ENCODE measurements around the gene SPNS1. TPM values are rescaled to one million over a fixed set of nuclear protein-coding genes. Genes with fewer than 3 reads are reported as not detected.

The SPNS1 gene
- total RNA-seq, 5 donors from 2014 or later (not counting 1 experiment from before 2014, with no cell fraction given) = 28.2 to 53.2 (median 47.7) TPM

- no peaks in the 10 kb centered on the region for H3K36me3 Mint-ChIP-seq
- Histone ChIP-seq H3K4me3 (ENCODE audit: control insufficient read depth in 1 of 2, extremely low read depth in 1 of 2, low read length in 1 of 2) (no peak overlapping the region), H3K9me3 (no peaks in the 10 kb centered on the region), H3K36me3 (ENCODE audit: control insufficient read depth in 2 of 2, extremely low read depth in 1 of 2, insufficient read depth in 1 of 2, low read length in 1 of 2) (no peaks in the 10 kb centered on the region), H3K4me1 (ENCODE audit: control insufficient read depth in 1 of 2, extremely low read depth in 1 of 2, insufficient read depth in 2 of 2, low read length in 2 of 2) (peaks cover 43 to 74% of the 10 kb centered on the region in 2 experiments), H3K27me3 (replicated peaks in 1 of 2; ENCODE audit: control insufficient read depth in 2 of 2, extremely low read depth in 1 of 2, insufficient read depth in 2 of 2, low read length in 1 of 2) (no peaks in the 10 kb centered on the region), H3K27ac (ENCODE audit: low read length) (peak overlapping the region; percentile 67)
- POLR2A ChIA-PET = interaction anchor here in 1 of 2 donors (0.5 kb wide), 1 partner anchor 1602 kb away, joined by 8 read pairs; no protein-coding TSS in a partner anchor
- peak overlapping the region in 1 of 3 donors; percentile 76 for H3K4me3 Mint-ChIP-seq
- H3K27me3 Mint-ChIP-seq = no peaks in the 10 kb centered on the region
- no peak for DNase-seq
- WGBS (ENCODE audit: insufficient coverage) = 100% methylated on average over 3 of the region's 4 CpGs
- H3K9me3 Mint-ChIP-seq = no peaks in the 10 kb centered on the region
- H3K4me1 Mint-ChIP-seq = peaks cover 69 to 78% (median 74%) of the 10 kb centered on the region in 3 donors
- CTCF ChIA-PET = no interaction called here
- ATAC-seq (replicated peaks in 1 of 4) = no peak
- peak overlapping the region; percentile 99 for H3K27ac Mint-ChIP-seq
Measured at GRCh38 chr16:29011851-29012250, 37.3 kb downstream of the SPNS1 start.

GRCh38 chr16:29012913-29013553, 38.5 kb downstream of the SPNS1 start:
- Mint-ChIP-seq H3K36me3 (no peaks in the 10 kb centered on the region), H3K9me3 (no peaks in the 10 kb centered on the region), H3K4me3 (peak overlapping the region; percentile 21 to 76 (median 40)), H3K27ac (peak overlapping the region; percentile 99), H3K4me1 (peaks cover 60 to 73% (median 64%) of the 10 kb centered on the region in 3 donors), H3K27me3 (no peaks in the 10 kb centered on the region)
- POLR2A ChIA-PET = interaction anchor here in 1 of 2 donors (0.6 to 1.0 kb wide), 3 partner anchors 25 to 985 kb away, joined by 4 to 12 read pairs (median 9); partner anchors contain the start of gene LAT
- DNase-seq (peak in 28 of 35 experiments; percentile 16 to 75 (median 43)), ATAC-seq (replicated peaks in 1 of 4) (peak; percentile 63 to 83 (median 72))
- no peaks in the 10 kb centered on the region for H3K9me3 ChIP-seq
- WGBS (ENCODE audit: insufficient coverage) = 0% methylated on average over 2 of the region's 9 CpGs
- CTCF ChIA-PET = interaction anchor here (0.6 kb wide), 3 partner anchors 36 to 132 kb away, joined by 5 to 7 read pairs (median 5); no protein-coding TSS in a partner anchor
- H3K27me3 ChIP-seq (replicated peaks in 1 of 2; ENCODE audit: control insufficient read depth in 2 of 2, extremely low read depth in 1 of 2, insufficient read depth in 2 of 2, low read length in 1 of 2) = no peaks in the 10 kb centered on the region
- no peak overlapping the region for H3K4me3 ChIP-seq (ENCODE audit: control insufficient read depth in 1 of 2, extremely low read depth in 1 of 2, low read length in 1 of 2)
- peaks cover 37 to 66% of the 10 kb centered on the region in 2 experiments for H3K4me1 ChIP-seq (ENCODE audit: control insufficient read depth in 1 of 2, extremely low read depth in 1 of 2, insufficient read depth in 2 of 2, low read length in 2 of 2)
- peak overlapping the region; percentile 67 for H3K27ac ChIP-seq (ENCODE audit: low read length)
- H3K36me3 ChIP-seq (ENCODE audit: control insufficient read depth in 2 of 2, extremely low read depth in 1 of 2, insufficient read depth in 1 of 2, low read length in 1 of 2) = no peaks in the 10 kb centered on the region

GRCh38 chr16:29014561-29015069, 40.0 kb downstream of the SPNS1 start:
- no peaks in the 10 kb centered on the region for H3K9me3 Mint-ChIP-seq
- POLR2A ChIA-PET = no interaction called here
- WGBS (ENCODE audit: insufficient coverage) = 96% methylated on average over 3 of the region's 3 CpGs

GRCh38 chr16:29022196-29022595, 47.6 kb downstream of the SPNS1 start:
- Histone ChIP-seq H3K27me3 (replicated peaks in 1 of 2; ENCODE audit: control insufficient read depth in 2 of 2, extremely low read depth in 1 of 2, insufficient read depth in 2 of 2, low read length in 1 of 2) (no peaks in the 10 kb centered on the region), H3K27ac (ENCODE audit: low read length) (no peak overlapping the region), H3K36me3 (ENCODE audit: control insufficient read depth in 2 of 2, extremely low read depth in 1 of 2, insufficient read depth in 1 of 2, low read length in 1 of 2) (no peaks in the 10 kb centered on the region), H3K4me1 (ENCODE audit: control insufficient read depth in 1 of 2, extremely low read depth in 1 of 2, insufficient read depth in 2 of 2, low read length in 2 of 2) (peaks cover 31 to 58% of the 10 kb centered on the region in 2 experiments), H3K9me3 (no peaks in the 10 kb centered on the region), H3K4me3 (ENCODE audit: control insufficient read depth in 1 of 2, extremely low read depth in 1 of 2, low read length in 1 of 2) (no peak overlapping the region)
- Mint-ChIP-seq H3K27me3 (no peaks in the 10 kb centered on the region), H3K27ac (peak overlapping the region in 1 of 2 donors; percentile 92), H3K36me3 (no peaks in the 10 kb centered on the region), H3K9me3 (no peaks in the 10 kb centered on the region), H3K4me3 (peak overlapping the region in 1 of 3 donors; percentile 72), H3K4me1 (peaks cover 53 to 60% (median 56%) of the 10 kb centered on the region in 3 donors)
- DNase-seq (no peak), ATAC-seq (replicated peaks in 1 of 4) (no peak)
- CTCF ChIA-PET = no interaction called here
- no CpG with 5 or more reads among the region's 5 CpGs for WGBS (ENCODE audit: insufficient coverage)
- POLR2A ChIA-PET = interaction anchor here in 1 of 2 donors (0.6 to 0.7 kb wide), 2 partner anchors 9 to 208 kb away, joined by 5 to 6 read pairs; no protein-coding TSS in a partner anchor

More at GRCh38 chr16:29014561-29015069, 40.0 kb downstream of the SPNS1 start:
- CTCF ChIA-PET = interaction anchor here in 1 of 2 donors (0.6 kb wide), 1 partner anchor 38 kb away, joined by 4 read pairs; no protein-coding TSS in a partner anchor
- H3K9me3 ChIP-seq = no peaks in the 10 kb centered on the region
- Mint-ChIP-seq H3K27ac (peak overlapping the region; percentile 99), H3K4me1 (peaks cover 45 to 57% (median 50%) of the 10 kb centered on the region in 3 donors), H3K4me3 (peak overlapping the region in 1 of 3 donors; percentile 45), H3K36me3 (no peaks in the 10 kb centered on the region), H3K27me3 (no peaks in the 10 kb centered on the region)
- DNase-seq (no peak), ATAC-seq (replicated peaks in 1 of 4) (no peak)
- H3K4me3 ChIP-seq (ENCODE audit: control insufficient read depth in 1 of 2, extremely low read depth in 1 of 2, low read length in 1 of 2) = no peak overlapping the region
- H3K4me1 ChIP-seq (ENCODE audit: control insufficient read depth in 1 of 2, extremely low read depth in 1 of 2, insufficient read depth in 2 of 2, low read length in 2 of 2) = peaks cover 23 to 50% of the 10 kb centered on the region in 2 experiments
- H3K27me3 ChIP-seq (replicated peaks in 1 of 2; ENCODE audit: control insufficient read depth in 2 of 2, extremely low read depth in 1 of 2, insufficient read depth in 2 of 2, low read length in 1 of 2) = no peaks in the 10 kb centered on the region
- H3K36me3 ChIP-seq (ENCODE audit: control insufficient read depth in 2 of 2, extremely low read depth in 1 of 2, insufficient read depth in 1 of 2, low read length in 1 of 2) = no peaks in the 10 kb centered on the region
- H3K27ac ChIP-seq (ENCODE audit: low read length) = no peak overlapping the region

- WGBS (ENCODE audit: insufficient coverage) = 32% methylated on average over 4 of the region's 15 CpGs
- H3K27me3 ChIP-seq (replicated peaks in 1 of 2; ENCODE audit: control insufficient read depth in 2 of 2, extremely low read depth in 1 of 2, insufficient read depth in 2 of 2, low read length in 1 of 2) = peaks cover 0 to 2% of the 10 kb centered on the region in 2 experiments
- Mint-ChIP-seq H3K4me1 (peaks cover 59 to 64% (median 64%) of the 10 kb centered on the region in 3 donors), H3K27ac (peak overlapping the region; percentile 91), H3K36me3 (no peaks in the 10 kb centered on the region), H3K27me3 (no peaks in the 10 kb centered on the region), H3K4me3 (peak overlapping the region in 2 of 3 donors; percentile 31 to 74), H3K9me3 (no peaks in the 10 kb centered on the region)
- no peaks in the 10 kb centered on the region for H3K9me3 ChIP-seq
- ATAC-seq (replicated peaks in 1 of 4) = peak; percentile 22 to 58 (median 31)
- no peaks in the 10 kb centered on the region for H3K36me3 ChIP-seq (ENCODE audit: control insufficient read depth in 2 of 2, extremely low read depth in 1 of 2, insufficient read depth in 1 of 2, low read length in 1 of 2)
- CTCF ChIA-PET = no interaction called here
- H3K4me3 ChIP-seq (ENCODE audit: control insufficient read depth in 1 of 2, extremely low read depth in 1 of 2, low read length in 1 of 2) = no peak overlapping the region
- DNase-seq = peak in 10 of 35 experiments; percentile 2 to 38 (median 26)
- peak overlapping the region; percentile 46 for H3K27ac ChIP-seq (ENCODE audit: low read length)
- H3K4me1 ChIP-seq (ENCODE audit: control insufficient read depth in 1 of 2, extremely low read depth in 1 of 2, insufficient read depth in 2 of 2, low read length in 2 of 2) = peaks cover 32 to 58% of the 10 kb centered on the region in 2 experiments
- POLR2A ChIA-PET = no interaction called here
Measured at GRCh38 chr16:29023279-29024277, 49.0 kb downstream of the SPNS1 start.

Measured in T-cell (primary cell).